NCI-H748 (cell line): ENCODE measurements around the gene NRG4.
A peak's percentile ranks its signal among the peaks of the same experiment; 100 is the strongest.
"Not testable (repeated sequence)": the region's sequence is repeated elsewhere in the genome, so short reads cannot be mapped to it uniquely, and the experiment has no call there.

Experiments
- DNase-seq: peaks from one replicate; lab custom pipeline; 2025; ENCODE audit not compliant: unreplicated experiment; lab: John Stamatoyannopoulos, UW

NRG4 gene

GRCh38 chr15:75928680-75929608, 83.3 kb downstream of the NRG4 start:
- DNase-seq = no peak

GRCh38 chr15:75927601-75928000, 84.6 kb downstream of the NRG4 start:
- DNase-seq = no peak

GRCh38 chr15:75926931-75927330, 85.3 kb downstream of the NRG4 start:
- DNase-seq = no peak

GRCh38 chr15:75925440-75925839, 86.8 kb downstream of the NRG4 start:
- DNase-seq = no peak

- no peak for DNase-seq
These were observed 87.6 kb downstream of the NRG4 start for GRCh38 chr15:75924576-75924975.

GRCh38 chr15:75923756-75924155, 88.5 kb downstream of the NRG4 start:
- DNase-seq = no peak

- DNase-seq = peak; percentile 6
These were observed 90.2 kb downstream of the NRG4 start for GRCh38 chr15:75921732-75922703.

GRCh38 chr15:75920079-75920478, 92.1 kb downstream of the NRG4 start:
- no peak for DNase-seq

- DNase-seq = no peak
These were observed 94.1 kb downstream of the NRG4 start for GRCh38 chr15:75918135-75918534.

GRCh38 chr15:75916978-75917377, 95.2 kb downstream of the NRG4 start:
- no peak for DNase-seq

- DNase-seq = not testable (repeated sequence)
These were observed 101.9 kb downstream of the NRG4 start for GRCh38 chr15:75910355-75910754.

GRCh38 chr15:75905231-75905630, 107.0 kb downstream of the NRG4 start:
- DNase-seq = no peak

- peak; percentile 92 for DNase-seq
These were observed 108.6 kb downstream of the NRG4 start, which contains the start of gene FBXO22 for GRCh38 chr15:75903331-75904239. FBXO22 (plus strand) TSS chr15:75903878; CDS start chr15:75903964, 86 bp downstream.

- DNase-seq = no peak
These were observed 110.1 kb downstream of the NRG4 start for GRCh38 chr15:75902129-75902557.

- no peak for DNase-seq
These were observed 111.6 kb downstream of the NRG4 start for GRCh38 chr15:75900577-75900976.

- no peak for DNase-seq
These were observed 116.5 kb downstream of the NRG4 start for GRCh38 chr15:75895731-75896130.

- DNase-seq = no peak
These were observed 120.3 kb downstream of the NRG4 start for GRCh38 chr15:75891895-75892294.
